GM19438 (cell line): Measurements from ENCODE around the gene ASTN2.

Experiments used
- ATAC-seq: cut with Tn5 transposase; IDR thresholded peaks from one replicate; pipeline ENCODE4 v1.9.1; 2021; ENCODE audit warnings: low read depth; ENCODE audit not compliant: unreplicated experiment

The ASTN2 gene

DNA sequence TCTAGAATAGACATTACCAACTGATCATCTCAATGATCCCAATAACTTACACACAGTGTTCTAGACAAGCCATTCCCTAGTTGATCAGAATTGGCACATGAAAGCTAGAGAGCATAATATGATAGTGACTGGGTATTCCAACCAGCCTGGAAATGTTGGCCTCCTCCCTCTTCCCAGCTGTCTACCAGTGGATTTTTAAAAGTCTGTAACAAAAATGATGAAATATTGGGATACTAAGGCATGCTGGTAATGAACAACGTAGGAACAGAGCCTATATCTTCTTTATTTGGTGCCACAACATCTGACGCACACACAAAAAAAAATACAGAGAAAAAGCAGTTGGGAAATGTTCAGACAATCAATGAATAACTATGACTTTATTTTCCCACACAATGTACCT, 692.9 kb downstream of the ASTN2 start:
- ATAC-seq, result no peak

DNA sequence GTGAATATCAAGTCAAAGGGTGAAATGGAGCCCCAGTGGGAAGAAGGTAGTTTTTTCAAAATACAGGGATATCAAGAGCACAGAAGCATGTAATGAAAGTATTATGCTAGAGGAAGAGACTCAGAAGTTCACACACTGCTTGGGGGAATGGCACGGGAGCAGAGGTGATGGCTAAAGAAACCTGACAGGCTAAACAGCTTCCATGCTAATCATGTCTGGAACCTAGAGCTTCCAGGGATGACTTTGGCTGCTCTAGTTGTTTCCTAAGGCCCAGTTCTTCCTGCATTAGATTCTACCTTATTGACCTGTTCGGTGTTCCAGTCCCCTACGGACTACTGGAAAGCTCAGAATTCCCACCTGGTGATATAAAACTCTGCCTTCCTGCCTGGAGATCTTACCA, 693.4 kb downstream of the ASTN2 start:
- ATAC-seq, result no peak

DNA sequence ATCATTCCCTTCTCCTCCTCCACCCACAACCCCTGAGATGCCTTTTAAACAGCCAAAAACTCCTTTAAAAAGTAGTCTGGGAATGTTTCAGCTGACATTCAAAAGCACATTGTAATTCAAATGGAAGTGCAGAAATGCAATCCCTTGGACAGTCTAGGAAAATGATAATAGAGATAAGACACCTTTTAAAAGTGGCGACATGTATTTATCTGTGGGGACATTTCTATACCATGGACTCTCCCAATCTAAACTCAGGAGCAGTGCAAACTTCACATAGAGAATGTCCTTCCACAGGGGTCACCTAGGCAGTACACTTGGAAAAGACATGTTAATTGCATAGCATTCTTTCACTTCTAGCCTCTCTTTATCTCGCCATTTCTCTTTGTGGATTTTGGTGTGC, 694.7 kb downstream of the ASTN2 start:
- ATAC-seq, result no peak

DNA sequence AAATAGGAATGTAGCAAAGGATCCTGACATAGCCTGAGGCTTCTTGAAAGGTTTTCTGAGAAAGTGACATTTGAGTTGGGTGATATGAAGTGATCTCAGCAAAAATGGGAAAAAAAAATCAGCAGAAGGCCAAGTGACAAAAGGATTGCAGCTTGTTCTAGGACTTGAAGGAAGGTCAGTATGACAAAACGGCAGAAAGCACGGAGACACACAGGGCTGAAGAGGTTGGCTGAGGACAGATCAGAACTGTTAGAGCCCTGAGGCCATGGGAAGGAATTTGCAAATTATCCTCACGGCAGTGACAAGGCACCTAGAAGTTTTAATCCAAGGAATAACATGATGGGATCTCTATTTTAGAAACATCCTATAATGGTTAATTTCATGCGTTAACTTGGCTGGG, 696.7 kb downstream of the ASTN2 start:
- no peak for ATAC-seq

DNA sequence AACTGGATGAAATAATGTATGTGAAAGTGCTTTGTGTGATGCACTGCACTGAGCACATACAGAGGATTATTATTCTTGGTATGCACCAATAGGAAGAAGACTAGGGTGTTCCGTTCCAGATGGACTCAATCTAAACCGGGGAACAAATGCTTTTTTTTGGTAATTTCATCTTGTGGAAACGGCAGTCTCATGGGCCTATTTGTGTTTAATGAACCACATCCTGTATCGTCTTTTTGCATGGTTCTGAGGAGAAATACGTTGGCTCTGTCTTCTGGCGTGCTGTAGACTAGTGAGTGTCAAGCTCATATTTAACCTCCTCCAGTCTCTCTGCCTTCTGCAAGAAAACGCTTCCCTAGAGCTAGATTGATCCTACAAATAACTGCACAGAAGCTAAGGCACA, 697.7 kb downstream of the ASTN2 start:
- no peak for ATAC-seq

DNA sequence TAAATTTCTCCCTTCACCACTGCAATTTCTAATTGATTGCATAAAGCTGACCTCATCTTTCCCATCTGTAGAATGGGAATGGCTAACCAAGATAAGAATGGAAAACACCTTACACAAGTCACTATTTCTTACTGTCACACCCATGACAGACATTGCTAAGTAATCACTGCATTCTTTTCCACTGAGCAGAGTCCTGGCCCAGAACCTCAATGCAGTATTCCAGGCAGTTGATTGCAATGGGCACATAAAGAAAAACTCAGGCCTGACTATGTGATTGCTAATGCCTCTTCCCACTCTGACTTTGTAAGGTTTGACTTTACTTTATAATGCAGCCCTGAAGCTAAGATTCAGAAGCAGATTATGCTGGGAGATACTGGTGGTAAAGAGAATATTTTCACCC, 698.4 kb downstream of the ASTN2 start:
- ATAC-seq, result no peak

DNA sequence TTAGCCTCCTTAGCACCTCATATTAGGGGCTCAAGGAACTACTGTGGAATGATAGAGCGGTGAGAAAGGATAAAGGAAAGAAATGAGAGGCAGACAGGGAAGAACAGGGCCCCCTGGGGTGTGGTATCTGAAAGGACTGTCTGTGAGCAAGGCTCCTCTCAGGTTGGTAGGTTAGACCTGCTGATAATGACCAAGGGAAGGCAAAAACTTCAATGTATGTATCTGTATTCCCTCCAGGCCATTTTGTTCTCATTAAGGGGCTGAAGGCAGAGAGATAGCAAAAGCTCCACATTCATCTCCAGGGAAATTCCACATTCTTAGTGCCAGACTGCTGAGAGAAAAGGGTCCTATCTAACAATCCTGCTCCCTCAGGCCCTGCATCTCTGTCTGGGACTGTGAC, 699.1 kb downstream of the ASTN2 start:
- ATAC-seq, result no peak

DNA sequence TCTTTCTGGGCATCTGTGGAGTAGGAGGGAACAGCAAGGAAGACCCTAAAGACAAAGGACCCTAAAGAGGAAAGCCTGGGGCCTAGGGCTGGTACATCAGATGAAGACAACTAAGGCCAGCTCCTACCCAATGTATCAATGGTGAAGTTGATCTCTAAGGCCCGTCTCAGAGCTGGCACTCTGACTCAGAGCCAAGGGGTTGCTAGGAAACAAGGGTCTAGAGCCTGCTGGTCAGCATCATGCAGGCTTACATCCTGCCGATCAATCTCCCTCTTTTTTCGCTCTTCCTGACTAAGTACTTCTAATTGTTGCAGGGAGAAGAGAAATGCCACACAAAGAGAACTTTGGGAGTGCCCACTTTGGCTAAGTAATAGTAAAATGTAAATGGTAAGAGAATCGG, 701.6 kb downstream of the ASTN2 start:
- no peak for ATAC-seq

DNA sequence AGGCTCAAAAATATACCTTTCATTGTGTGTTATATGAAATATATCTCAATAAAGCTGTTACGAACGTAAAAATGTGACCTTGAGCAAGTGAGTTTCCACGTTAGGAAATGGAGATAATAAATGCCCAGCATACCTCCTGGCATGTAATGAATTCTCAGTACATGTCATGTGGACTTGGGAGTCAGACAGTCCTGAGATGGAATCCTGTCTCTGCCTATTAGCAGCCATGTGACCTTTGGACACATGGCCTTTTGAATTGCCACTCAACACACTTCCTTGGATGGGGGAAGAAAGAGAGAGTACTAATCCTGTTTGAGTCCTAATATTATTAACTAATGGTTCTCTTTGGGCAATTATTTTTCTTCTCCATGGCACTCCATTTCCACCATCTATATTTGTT, 702.1 kb downstream of the ASTN2 start:
- ATAC-seq, result no peak

DNA sequence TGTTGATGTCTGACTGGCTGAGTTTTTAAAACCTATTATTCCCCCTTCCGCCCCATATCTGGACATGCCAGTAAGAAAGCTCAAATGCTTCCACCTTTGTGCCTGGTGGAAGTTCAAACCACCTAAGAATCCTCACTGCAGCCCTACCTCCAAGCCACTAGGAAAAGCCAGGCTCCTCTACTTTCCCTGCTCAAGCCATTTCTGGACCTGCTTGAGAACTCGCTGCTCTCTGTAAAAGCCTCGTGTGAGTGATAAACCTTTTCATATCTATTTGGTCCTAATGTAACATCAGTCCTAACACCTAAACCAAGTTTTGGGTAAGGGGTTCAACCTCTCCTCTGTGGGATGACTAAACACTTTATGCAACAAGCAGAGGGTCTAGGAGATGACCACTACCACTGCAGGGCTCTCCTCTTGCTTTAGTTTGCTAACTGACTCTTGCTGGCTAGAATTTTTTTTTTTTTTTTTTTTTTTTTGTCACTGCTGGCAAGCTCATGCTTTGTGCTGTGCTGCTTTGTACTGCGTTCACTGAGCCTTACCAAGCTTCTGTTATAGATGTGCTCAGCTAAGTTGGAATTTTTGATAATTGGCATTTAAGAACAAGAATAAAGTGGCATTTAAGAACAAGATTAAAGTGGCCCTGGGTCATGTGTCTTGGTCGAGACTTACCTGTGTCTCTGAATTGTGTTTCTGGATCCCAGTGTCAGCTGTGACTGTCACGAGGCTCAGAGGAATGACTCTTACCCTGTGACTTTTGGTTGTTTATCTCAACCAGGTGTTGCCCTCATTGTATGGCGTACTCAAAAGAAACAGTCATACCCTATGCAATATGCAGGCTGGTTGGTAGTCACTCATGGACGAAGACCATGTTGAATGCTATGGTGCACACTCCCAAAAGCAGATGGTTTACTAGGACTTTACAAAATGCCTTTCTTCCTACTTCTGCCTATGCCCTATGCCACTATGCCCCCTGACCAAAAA, 708.3 kb downstream of the ASTN2 start:
- no peak for ATAC-seq

DNA sequence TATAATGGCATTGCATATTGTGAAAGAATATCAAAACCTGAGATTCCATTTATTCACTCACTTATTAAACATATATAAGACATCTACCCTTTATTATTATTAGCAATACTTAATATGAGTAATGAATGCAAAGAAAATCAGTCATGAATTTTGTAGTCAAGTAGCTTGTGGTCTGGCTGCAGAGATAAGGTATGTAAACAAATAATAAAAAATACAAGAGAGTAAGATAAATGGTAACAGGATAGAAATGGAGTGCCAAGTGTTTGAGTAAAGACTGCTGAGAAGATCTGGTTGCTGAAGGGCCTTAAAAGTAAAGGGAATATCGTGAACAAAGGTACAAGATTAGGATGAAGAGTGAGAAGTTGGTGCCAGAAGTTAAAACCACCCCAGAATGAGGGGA, 709.3 kb downstream of the ASTN2 start:
- ATAC-seq, result no peak

DNA sequence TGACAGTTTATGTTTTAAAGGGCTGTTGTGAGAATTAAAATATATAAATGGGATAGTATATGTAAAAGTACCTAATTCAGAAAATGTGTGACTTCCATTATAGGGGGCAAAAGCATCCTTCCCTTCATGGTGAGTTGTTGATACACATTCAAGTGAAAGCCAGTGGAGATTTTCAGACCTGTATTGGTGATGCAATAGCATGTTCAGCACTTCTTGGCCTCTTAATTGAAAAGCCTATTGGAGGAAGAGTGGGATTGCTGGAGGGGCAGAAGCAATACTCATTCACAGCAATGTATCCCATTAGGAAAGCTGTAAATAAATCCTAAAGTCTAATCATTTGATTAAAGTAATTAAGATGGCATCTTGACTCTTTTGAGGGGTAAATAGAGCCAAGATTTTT, 710.4 kb downstream of the ASTN2 start:
- ATAC-seq, result no peak

DNA sequence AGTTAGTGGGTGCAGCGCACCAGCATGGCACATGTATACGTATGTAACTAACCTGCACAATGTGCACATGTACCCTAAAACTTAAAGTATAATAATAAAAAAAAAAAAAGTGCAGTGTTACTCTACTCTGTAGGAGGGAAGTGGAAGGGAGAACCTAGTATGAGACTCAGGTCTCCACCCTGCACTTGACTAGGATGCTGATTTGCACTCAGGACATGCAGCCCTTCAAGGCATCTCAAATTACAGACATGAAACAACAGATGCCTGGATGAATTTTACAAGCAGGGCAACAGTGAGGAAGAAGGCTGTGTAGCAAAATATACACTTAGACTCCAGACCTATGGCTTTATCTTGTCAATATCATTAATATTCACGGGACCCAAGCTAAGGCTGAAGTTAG, 711.2 kb downstream of the ASTN2 start:
- no peak for ATAC-seq

DNA sequence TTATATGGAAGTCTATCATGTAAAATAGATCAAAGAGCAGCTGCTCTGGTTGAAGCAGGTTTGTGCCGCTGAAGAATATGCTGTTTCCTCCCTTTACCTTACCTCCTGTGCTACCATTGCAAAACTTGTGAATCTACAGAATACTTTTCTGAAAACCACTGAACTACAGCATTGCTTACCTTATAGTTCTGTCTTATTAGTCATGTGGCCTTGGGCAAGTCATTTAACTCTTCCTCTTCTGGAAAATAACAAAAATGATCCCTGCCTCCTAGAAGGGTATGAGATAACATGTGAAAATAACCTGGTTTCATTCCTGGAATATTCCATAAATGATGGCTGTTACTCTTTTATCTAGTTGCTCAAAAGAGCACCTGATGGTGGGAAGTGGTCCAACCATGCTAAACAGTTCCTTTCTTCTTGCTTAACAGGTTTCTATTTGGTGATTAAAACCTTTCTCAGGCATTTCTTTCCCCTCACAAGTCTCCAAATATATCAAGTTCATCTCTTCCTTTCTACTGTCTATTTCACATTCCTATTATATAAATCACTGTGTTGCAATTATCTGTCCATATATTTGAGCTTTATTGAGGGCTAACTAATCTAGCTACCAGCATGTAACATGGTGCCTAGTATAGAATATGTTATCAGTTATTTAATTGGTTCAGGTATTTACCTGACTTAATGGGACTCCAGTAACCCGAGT, 712.8 kb downstream of the ASTN2 start:
- ATAC-seq, result no peak

DNA sequence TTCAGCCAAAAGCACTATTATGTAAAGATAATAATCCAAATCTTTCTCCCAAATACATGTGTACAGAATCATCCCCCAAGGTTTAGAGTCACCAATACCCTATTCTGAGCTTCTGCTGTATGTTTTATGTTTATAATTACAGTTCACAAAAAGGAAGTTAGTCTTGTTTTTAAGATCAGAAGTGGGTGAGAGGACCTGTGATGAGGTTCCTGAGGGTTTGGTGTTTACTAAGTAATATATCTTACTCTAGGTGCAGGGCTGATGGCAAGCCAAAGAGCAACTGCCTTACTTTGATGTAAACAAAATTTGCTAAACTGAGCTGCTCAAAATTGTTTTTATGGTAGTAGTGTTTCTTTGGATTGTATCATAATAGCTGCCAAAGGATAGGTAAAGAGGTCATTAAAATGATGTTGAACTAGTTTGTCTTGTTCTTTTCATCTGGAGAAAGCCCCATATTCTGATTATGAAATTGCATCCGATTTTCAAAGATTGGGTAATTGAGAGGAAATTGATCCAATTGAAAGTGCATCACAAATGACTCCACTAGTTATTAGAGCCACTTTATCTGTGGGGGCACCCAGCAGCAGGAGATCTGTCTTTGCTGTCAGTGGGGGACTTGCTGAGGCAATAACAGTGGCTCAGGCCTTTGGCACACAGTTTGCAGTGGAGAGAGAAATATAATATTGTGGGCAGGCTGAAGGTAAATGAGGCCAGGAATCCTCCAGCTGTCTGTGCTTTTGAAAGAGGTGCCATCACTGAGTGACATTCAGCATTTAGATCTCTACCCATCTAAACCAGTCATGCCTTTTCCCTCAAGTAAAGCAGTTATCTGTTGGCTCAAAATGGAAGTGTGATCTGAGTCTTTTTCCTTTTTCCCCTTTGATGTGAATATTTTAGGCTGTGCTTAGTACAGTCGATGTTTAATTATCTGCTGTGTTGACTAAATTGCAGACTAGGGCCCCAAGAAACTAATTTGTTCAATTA, 713.7 kb downstream of the ASTN2 start:
- no peak for ATAC-seq

DNA sequence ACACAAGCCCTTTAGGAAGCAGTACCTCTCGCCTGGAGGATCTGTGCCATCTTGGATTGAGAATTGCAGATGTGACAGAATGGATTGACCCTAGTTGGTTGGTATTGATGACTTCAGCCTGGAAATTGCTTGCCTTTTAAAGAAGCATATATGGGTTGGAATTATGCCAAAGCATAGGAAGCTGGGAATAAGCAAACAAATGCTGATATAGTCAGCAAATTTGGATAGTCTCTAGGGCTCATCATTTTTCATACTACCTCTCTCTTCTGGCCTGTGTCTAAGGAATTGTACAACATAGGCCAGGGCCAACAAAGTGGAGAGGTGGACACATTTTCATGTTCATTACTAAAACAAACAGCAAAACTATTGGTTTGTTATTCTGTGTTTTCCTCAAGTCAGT, 714.6 kb downstream of the ASTN2 start:
- no peak for ATAC-seq

DNA sequence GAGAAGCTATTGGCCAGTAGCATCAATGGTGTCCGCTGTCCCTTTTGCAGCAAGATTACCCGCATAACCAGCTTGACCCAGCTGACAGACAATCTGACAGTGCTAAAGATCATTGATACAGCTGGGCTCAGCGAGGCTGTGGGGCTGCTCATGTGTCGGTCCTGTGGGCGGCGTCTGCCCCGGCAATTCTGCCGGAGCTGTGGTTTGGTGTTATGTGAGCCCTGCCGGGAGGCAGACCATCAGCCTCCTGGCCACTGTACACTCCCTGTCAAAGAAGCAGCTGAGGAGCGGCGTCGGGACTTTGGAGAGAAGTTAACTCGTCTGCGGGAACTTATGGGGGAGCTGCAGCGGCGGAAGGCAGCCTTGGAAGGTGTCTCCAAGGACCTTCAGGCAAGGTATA, 717.0 kb downstream of the ASTN2 start:
- ATAC-seq, result no peak

DNA sequence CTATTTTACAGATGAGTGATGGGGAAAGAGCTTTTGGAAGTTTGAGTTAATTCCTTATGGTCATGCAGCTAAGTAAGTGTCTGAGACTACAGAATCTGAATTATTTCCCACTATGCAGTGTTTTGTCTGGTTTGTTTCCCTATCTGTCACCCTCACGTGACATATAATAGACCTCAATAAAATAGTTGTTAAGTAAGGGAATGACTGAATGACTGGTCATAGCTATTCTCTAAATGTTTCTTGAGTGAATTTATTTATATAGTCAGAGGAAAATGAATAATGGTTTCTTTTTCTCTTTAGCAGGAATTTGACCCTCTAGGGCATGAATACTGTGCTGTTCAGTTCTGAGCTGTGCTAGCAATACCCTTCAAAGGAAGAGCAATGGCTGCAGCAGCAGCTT, 717.5 kb downstream of the ASTN2 start:
- no peak for ATAC-seq

DNA sequence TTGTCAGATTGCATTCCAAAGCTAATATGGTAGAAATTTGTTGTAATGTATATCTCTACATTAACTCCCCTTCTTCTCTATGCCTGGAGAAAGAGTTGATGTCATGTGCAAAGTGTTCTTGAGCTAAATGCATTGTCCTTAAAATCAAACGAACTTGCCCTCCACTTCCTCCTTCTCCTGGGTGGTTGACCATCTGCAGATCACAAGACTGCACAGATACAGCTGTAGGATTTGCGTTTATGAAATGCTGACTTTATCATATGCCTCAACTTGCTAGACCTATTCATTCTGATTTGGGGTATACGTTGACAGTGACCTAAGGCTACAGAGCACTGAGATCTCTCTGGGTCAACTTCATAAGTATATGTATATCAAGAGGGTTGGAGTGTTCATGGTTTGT, 719.4 kb downstream of the ASTN2 start:
- no peak for ATAC-seq

DNA sequence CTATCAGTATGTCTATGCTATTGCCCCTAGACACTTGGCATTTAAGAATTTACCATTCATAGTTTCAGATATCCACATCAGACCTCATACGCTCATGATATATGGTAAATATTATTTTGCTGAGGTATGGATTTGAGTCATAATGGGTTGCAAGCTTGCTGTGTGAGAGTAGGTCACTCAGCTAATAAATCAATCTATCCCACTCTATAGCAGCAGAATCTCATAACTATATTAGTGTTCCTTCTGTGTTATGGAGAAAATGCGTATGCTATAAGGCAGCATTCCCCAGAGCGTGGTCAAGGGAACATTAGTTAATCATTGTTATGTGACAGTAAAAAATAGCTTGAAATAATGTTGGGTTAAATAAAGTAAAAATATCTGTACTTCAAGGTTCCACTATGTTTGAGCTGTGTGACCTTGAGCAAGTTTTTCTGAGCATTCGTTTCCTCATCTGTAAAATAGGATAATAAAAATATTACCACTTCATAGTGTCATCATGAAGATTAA, 720.0 kb downstream of the ASTN2 start:
- ATAC-seq, result no peak
